Muscle of arm (tissue), 12 donors: ENCODE data around the gene TBC1D22A. TPM values are rescaled to one million over a fixed set of nuclear protein-coding genes. Genes with fewer than 3 reads are reported as not detected.

Source experiments
- DNase-seq: peaks from one replicate; pipeline ENCODE4 v3.0.0-alpha.2; 2013
- polyA plus RNA-seq, 12 donors: library from polyadenylated mRNA; unstranded; fragments of 120-200 nt; gene quantifications; one replicate each; pipeline ENCODE4 v1.2.1, GENCODE V29; 2013; ENCODE audit not compliant: insufficient read length in 12 of 12

TBC1D22A gene
- polyA plus RNA-seq, 12 donors = 10.3 to 18.0 (median 13.1) TPM; not detected in 1

DNA sequence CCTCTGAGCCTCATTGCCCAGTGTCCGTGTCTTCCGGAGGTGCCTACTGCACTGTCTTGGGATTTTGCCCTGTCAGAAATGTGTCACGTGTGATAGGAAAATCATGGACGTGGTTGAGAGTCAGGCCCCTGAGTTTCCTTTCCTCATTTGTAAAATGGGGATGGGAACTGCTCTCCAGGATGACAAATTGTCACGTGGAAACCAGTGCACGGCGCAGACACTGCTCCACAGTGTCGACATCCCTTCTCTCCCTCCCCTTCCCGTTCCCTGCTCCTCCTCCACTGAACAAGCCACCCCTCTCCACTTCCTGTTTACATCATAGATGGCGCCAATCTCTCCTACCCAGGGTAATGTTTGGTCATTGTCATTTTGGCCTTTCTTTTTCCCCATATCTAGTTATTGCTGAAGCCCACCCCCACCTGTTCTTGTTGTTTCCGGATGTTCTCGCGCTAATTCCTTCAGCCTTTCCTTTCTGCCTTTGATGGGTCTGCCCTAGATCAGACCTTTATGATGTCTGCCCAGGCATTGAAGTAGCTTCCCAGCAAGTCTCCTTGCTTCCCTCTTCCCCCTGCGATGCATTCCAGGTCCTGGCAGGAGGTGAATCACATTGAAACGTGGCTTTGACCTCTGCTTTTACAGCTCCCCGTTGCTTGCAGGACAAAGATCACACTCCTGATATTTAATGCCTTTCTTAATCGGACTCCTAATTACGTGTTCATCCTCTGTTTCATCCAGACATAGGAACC is 91.8 kb downstream of the TBC1D22A start:
- peak; percentile 21 for DNase-seq

DNA sequence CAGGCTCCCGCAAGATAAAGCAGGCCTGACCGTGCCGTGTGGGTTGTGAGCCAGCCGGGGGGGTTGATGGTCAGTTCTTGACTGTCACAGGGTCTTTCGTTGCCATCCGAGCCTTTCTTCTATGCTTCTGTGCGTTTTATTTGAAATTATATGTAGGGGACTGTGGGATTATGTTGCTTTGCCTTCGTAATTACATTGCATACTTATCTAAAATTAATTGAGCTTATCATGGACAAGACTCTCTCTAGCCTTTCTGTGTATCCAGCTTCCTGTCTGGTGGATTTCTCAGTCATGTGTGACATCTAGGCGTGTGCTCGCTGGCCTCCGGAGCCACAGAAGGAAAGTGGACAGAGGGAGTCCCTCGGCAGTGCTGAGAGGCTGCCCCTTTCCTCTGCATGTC is 93.2 kb downstream of the TBC1D22A start:
- DNase-seq = no peak

DNA sequence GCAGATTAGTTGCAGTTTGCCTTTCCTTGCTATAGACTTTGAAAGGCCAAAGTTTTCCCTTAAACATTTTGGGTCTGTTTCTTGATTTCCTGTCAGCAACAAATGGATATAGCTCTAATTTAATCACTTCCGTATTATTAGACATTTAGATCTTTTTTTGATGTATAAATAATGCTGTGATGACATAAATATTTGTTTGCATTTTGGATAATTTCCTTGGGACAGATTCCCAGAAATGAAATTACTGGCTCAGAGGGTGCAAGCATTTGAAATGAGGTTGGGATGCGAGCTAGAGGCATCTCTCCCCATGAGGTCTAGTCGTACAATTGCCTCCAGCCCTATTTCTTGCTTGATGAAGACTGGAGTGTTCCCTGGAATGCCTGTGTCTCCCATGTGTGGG is 94.2 kb downstream of the TBC1D22A start:
- DNase-seq = no peak

DNA sequence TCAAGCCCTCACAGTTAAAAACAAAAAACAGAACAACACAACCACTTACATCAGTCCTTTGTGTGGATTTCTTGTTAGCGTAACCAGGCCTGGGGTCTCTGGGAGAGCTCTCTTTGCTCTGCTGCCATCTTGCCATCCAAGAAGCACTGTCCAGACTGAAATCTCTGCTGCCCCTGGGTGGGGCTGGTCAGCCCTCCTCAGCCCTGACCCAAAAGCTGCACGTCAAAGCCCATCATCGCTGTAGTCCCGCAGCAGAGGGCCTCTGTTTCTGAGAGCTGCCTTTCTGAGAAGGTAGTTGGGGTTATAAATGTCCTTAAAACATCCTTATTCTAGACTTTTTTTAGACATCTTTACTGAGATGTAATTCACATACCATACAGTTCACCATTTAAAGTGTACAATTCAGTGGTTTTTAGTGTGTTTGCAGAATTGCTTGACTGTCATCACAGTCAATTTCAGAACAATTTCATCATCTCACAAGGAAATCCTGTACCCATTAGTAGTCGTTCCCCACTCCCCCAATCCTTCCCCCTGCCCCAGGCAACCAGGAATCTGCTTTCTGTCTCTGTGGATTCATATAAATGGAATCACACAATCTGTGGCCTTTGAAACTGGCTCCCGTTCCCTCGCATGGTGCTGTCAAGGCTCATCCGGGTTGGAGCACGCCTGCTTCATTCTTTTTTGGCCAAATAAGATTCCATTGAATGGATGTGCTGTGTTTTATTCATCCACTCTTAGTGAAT is 94.9 kb downstream of the TBC1D22A start:
- no peak for DNase-seq

DNA sequence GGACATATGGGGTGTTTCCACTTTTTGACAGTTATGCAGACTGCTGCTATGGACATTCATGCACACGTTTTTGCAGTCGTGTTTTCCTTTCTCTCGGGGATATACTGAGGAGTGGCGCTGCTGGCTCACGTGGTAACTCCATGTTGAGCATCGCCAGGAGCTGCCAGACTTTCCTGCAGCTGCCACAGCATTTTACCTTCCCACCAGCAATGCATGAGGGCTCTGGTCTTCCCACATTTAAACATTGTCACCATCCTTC is 95.4 kb downstream of the TBC1D22A start:
- DNase-seq = no peak

DNA sequence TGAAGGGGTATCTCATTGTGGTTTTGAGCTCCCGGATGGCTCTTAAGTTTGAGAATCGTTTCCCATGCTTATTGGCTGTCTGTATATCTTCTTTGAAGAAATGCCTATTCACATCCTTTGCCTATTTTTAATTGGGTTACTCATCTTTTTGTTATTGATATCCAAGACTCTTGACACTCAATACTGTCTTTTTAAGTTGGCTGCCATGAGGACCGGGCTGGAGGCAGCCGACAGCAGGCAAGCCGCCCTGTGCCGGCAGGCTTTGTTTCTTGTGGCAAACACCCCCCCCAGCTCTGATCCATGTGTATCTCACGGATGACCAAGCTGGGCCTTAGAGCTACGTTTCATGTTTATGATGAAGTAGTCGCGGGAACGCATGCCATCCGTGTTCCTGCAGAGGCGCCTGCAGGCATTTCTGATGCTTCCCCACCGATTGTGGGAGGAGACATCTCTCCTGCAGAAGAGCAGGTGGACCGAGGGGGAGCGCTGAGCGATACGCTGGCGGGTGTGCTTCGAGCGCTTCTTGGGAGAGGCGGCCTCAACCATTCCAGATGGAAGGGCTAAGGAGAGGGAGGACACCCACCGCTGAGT is 95.8 kb downstream of the TBC1D22A start:
- DNase-seq = no peak

DNA sequence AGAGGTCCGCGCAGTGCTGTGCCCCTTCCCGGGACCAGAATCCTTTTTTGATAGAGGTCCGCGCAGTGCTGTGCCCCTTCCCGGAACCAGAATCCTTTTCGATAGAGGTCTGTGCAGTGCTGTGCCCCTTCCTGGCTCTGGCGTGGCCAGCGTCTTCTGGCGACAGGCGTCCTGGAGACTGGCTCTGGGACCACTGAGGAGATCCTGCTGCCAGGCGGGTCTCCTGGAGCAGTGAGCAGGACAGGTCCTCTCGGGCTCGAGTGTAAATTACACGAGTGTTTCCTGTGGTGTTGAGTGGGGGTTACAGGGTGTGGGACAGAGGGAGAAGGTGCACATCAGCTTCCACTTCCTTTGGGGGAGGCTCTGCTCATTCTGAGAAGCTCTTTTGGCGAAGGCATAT is 98.1 kb downstream of the TBC1D22A start:
- DNase-seq = no peak

DNA sequence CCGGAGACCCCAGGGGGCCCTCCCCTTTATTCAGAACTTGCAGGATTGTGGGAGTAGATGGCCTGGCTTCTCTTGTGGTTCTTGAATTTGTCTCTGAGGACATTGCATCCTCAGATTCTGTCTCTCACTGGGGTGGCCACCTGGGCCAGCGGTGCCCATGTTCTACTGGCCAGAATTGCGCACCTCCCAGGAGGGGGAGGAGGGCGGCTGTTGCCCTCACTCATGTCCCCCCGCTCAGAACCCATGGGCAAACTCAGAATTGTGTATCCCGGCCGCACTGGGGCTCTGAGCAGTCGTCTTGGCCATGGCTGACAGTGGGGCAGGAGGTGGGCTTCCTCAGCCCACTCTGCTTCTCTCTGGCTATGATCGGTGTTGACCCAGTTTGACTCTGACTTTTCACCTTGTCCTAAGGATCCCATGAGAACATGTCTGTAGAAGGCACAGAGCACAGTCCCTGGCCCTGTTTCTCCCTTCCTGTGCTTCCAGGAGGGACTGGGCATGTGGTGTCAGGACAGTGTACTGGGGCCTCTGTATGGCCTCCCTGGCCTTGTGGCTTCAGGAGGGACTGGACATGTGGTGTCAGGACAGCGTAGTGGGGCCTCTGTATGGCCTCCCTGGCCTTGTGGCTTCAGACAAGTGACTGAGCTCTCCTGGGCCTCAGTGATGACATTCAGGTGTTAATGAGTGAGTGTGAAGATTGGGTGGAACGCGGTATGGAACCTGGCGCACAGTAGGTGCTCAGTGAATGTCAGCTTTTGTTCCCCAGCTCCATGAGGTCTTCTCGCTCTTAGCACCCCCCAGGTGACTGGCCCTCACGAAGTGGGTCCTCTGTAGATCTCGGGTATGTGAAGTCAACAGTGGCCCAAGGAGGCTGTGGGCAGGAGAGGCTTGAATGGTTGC is 99.3 kb downstream of the TBC1D22A start:
- no peak for DNase-seq

DNA sequence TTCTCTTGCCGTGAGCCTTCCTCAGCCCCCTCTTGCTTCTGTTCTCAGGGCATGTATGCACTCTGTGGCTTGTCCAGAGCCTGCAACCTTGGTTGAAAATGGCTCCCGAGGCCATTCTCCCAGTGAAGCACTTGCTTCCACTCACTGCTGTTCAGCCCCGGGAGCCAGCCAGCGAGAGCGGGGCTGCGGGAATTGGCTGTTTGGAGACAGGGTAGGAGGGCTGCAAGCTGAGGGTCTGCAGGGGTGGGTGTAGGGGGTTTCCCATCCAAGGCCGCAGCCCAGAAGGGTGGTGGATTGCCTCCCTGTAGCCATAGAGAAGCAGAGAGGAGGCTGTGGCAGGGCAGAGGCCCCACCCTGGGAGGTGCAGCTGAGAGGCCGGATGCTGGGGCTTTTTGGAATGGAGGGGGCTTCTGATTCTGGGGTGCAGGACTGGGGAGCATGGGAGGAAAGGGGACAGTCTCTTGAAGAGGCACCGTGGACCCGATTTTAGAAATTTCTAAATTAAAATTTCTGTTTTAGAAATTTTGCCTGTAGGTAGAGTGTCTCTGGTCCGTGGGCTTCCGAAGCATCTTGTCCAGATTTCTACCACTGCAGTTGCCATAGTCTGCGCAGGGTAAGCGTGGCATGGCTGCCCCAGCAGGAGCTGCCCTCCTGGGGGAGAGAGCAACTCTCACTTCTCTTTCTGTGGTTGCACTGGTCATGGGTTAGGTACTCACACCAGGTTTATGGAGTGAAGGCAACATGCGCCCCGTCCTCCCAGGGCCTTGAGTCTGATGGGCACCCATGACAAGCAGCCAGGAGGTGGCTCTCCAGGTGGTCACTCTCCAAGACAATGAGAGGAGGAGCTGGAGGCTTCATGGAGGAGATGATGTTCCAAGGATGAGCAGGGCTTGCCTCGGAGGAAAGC is 100.2 kb downstream of the TBC1D22A start:
- no peak for DNase-seq

DNA sequence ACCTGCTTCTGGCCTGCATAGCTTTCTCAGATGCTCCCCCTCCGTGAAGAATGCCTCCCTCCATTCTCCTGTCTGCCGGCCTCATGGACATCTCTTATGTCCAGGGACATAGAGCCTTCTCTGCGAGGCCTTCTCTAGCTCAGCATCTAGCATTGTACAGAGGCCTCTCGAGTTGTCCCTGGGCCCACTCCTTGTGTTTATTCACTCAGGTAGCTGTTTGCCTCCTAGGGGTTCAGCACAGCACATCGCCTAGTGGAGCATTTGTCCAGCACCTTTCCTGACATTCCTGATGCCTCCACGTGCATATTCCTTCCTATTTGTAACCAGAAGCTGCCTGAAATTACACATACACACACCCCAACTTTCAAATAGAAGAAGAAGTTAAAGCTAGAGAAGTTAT is 101.3 kb downstream of the TBC1D22A start:
- no peak for DNase-seq

DNA sequence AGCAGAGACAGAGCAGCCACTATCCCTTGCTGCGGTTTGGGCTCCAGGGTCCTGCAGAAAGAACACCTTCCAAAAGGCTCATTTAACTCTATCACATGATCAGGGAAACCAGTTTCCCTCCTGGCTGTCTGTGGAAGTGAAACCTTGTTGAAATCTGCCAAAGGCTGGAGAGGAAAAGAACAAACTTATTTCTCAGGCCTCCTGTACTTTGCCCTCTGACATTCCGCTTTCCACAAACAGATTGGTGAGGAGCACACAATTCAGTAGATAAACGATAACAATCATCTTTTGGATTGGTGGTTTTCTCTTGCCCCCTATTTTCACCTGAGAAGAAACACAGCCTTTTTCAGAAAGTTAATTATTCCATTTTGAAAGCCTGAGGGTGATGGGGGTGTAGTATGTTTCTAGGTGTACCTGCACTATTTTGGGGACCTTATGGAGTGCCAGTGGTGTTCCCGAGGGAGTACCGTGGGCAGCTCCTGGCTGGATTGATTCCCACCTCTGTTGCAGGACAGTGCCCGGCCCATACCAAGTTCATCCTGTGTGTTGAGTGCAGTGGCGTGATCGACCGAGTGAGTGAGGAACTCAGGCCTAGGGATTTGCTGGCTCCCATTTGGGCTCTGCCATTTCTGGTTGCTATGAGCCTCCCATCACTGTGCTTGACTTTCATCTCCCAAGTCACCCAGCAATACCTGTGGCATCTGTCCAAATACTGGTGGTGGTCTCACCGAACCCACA is 102.0 kb downstream of the TBC1D22A start:
- no peak for DNase-seq

DNA sequence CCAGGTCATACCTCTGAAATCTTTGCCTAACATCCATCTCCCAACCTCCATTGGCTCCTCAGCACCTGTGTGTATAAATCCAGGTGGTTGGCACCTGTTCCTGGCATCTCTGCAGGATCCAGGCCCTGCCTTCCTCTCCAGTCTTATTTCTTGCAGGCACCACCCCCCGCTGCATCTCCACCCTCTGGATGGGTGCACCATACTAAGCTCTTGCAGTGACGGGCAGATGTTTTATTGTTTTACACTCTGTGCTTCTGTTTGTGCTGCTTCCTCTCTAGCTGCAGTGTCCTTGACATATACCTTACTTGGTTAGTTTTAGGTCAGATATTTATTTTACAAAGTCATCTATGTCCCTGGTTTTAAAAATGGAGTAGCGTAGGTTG is 102.6 kb downstream of the TBC1D22A start:
- no peak for DNase-seq

DNA sequence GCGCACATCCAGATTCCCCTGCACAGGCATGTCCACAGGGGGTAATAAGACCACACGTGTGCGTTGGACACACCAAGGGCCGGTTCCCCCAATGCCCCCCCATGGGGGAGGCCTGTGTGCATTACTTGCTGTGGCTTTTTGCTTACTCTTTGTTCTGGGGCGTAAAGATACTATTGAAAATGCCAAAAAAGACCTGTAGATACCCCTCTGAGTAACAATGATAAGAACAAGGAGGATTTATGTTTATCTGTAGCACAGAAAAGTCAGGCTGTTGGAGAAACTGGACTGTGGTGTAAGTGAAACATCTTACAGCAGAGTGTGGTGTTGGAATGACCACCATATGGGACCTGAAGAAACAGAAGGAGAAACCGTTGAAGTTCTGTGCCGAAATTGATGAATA is 103.2 kb downstream of the TBC1D22A start:
- DNase-seq = no peak

DNA sequence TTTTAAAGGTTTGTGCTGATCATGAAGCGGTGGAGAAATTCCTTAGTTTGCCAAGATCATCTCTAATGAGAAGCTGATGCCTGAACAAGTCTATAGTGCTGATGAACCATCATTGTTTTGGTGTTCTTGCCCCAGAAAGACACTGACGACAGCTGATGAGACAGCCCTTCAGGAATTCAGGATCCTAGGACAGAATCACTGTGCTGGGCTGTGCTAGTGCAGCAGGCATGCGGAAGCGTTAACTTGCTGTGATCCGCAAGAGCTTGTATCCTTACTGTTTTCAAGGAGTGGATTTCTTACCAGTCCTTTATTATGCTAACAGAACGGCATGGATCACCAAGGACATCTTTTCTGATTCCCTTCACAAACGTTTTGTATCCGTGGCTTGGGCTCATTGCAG is 104.1 kb downstream of the TBC1D22A start:
- no peak for DNase-seq

DNA sequence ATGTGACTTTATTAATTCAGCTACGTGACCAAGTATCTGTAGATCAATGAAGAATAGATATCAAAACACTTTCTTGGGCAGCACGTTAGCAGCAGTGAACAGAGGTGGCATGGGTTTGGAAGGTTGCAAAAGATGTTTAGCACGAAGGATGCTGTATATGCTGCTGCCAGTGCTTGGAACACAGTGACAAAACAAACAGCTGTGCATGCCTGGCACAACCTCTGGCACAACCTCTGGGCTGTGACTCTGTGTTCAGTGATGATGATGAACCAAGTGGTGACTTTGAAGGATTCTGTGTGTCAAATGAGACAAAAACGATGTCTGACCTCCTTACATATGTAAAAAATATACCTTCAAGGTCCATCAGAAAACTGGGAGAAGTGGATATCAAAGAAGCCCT is 104.7 kb downstream of the TBC1D22A start:
- DNase-seq = no peak

DNA sequence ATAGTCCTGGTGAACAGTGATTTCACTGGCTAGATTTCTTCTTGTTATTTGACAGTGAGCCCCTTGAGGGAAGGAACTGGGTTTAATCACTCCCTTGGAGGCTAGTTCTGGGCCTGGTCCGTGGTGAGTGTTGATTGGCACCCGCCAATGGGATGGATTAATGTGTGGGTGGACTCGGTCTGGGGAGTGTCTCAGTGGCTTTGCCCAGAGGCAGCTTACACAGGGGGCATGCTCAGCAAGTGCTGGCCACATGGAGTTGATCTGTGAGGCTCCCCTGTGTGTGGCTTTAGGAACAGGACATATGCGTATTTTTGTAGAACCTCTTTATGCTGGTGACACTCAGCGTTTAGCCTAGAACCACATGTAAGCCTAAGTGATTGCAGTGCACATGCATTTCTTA is 106.9 kb downstream of the TBC1D22A start:
- no peak for DNase-seq

DNA sequence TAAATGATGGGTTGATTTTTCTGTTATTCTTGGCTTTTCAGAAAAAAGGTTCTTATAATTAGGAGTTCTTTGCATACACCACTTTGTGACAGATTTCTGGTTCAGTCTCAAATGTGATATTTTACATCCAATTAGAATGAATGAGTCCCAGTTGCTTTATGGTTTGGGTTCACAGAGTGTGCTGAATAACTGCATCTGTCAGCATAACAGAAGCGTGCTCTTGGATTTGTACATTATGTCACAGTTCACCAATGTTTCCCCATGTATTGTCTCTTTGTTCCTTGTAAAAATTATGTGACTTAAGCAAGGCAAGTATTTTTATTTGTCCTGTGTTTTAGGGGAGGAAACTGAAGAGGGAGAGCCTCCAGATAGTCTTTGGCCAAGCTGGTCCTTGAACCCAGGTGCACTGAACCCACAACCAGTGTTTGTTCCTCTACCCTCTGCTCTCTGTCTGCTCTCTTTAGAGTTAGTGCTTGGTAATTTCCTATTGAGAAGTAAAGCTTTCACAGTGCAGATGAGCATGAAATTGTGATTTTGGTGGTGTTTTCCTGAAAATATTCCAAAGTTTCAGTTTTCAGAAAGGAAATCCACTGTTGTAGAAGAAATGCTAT is 107.5 kb downstream of the TBC1D22A start:
- DNase-seq = no peak

DNA sequence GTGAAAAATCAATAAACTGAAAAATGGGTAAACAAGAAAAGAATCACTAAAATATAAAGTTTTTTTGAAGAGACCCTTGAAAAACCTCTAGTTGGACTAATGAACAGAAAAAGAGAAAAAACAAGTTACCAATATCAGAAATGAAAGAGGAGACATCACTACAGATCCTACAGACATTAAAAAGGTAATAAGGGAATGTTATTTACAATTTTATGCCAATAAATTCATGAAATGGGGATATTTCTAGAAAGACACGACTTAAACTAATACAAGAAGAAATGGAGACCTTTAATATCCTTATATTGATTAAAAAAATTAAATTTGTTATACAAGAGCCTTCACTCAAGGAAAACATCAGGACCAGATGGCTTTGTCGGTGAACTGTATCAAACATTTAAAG is 109.4 kb downstream of the TBC1D22A start:
- no peak for DNase-seq

DNA sequence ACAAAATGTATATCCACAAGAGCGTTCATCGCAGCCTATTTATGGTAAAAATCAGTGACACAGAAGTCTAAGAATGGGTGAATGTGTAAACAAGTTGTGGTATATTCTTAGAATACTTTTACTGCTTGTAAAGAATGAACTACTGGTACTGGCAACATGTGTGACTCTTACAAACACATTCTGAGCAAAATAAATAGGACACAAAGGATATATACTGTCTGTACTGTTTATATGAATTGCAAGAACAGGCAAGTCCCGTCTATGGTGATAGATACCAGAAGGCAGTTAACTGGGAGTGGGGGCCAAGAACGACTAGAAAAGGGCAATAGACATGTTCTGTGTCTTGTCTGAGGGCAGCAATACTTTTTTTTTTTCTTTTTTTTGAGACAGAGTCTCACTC is 112.6 kb downstream of the TBC1D22A start:
- no peak for DNase-seq

DNA sequence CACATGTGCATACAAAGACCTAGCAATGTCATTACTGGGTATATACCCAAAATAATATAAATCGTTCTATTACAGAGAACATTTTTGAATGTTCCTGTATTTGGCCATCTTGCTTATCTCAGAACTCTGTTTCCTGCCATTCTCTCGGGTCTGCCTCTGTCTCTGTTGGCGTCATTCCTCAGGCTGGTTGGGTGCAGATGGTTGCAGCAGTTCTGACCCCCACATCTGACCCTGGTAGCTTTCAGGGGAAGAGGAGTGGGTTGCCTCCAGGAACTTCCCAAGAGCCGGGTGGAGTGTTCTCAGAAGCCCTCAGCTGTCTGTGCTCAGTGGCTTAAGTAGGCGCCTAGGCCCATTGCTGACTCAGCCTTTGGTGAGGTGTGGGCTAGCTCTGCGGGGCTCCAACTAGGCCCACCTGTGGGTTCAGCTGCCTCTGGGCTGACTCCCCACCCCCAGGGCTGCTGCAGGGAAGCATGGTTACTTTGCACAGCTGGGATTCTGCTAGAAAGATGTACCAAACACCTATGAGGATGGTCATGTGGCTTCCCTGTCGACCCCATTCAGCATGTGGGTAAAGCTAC is 114.0 kb downstream of the TBC1D22A start:
- DNase-seq = no peak
